Keratinocyte (primary cell): ENCODE results near the gene SRY.

Experiments
- EZH2 ChIP-seq: IDR thresholded peaks from one replicate; pipeline ENCODE4 v1.6.1; 2012; ENCODE audit warnings: inconsistent platforms, mild to moderate bottlenecking, low read length, moderate library complexity
- TF ChIP-seq, protein P1 (sequence below), 3 experiments: IDR thresholded peaks in 1 of 3; conservative IDR thresholded peaks in 1 of 3; optimal IDR thresholded peaks in 1 of 3; 2 replicates in 2 of 3; 3 replicates in 1 of 3; pipeline versions ENCODE3 to v1.5.1; 2011; ENCODE audit warnings: low read length in 3 of 3, mild to moderate bottlenecking in 3 of 3, moderate library complexity in 2 of 3, control low read depth in 1 of 3, inconsistent platforms in 1 of 3; ENCODE audit not compliant: insufficient read depth in 2 of 3; ENCODE audit errors: extremely low read depth in 1 of 3

DNA sequence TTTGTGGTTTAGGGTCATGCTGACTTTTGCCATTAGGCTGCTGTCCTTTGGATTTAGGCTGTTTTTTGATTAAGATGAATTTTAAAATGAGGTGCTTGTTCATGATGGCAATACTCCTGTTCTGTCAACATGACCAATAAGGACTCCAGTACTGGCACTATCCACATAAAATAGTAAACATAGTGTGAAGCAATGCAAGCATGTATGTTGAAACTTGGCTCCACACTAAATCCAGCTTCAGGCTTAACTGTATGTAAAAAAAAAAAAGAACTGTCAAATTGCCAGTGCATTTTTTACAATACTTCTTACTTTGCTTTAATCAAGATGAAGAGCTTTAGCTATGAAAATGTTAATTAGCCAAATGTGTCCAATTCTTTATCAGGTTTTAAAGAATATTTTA lies 47.7 kb upstream of the SRY start:
- TF ChIP-seq, protein P1, sequence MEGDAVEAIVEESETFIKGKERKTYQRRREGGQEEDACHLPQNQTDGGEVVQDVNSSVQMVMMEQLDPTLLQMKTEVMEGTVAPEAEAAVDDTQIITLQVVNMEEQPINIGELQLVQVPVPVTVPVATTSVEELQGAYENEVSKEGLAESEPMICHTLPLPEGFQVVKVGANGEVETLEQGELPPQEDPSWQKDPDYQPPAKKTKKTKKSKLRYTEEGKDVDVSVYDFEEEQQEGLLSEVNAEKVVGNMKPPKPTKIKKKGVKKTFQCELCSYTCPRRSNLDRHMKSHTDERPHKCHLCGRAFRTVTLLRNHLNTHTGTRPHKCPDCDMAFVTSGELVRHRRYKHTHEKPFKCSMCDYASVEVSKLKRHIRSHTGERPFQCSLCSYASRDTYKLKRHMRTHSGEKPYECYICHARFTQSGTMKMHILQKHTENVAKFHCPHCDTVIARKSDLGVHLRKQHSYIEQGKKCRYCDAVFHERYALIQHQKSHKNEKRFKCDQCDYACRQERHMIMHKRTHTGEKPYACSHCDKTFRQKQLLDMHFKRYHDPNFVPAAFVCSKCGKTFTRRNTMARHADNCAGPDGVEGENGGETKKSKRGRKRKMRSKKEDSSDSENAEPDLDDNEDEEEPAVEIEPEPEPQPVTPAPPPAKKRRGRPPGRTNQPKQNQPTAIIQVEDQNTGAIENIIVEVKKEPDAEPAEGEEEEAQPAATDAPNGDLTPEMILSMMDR (optimal IDR thresholded peaks at IDR 0.05 in 1 of 3, IDR thresholded peaks at IDR 0.05 in 1 of 3, conservative IDR thresholded peaks at IDR 0.05 in 1 of 3; ENCODE audit: extremely low read depth in 1 of 3, insufficient read depth in 2 of 3, low read length in 3 of 3) = no peak
- TF ChIP-seq EZH2 = no peak
